Lung (tissue), 12 donors: Measurements from ENCODE around the gene MBP. TPM values are rescaled to one million over a fixed set of nuclear protein-coding genes. Genes with fewer than 3 reads are reported as not detected.

Experiments used
- ATAC-seq: fragments of 200-7000 bp; cut with Tn5 transposase; one replicate; pipeline ENCODE4 v1.9.1; 2020; ENCODE audit warnings: moderate number of reproducible peaks; ENCODE audit not compliant: insufficient read depth, low FRiP score
- DNase-seq, 3 donors: peaks; one replicate each; pipeline ENCODE4 v3.0.0-alpha.2; 2013 to 2017
- H3K27ac ChIP-seq, 2 donors: one replicate each; pipeline ENCODE4 v1.5.1; 2013; ENCODE audit warnings: mild to moderate bottlenecking in 2 of 2, moderate library complexity in 2 of 2, control low read depth in 1 of 2, inconsistent platforms in 1 of 2, low read depth in 1 of 2, low read length in 1 of 2
- H3K27me3 ChIP-seq, 3 donors: one replicate each; pipeline ENCODE4 v1.5.1; 2013; ENCODE audit warnings: low read length in 2 of 3; ENCODE audit not compliant: control insufficient read depth in 3 of 3, insufficient read depth in 3 of 3
- H3K36me3 ChIP-seq, 4 donors: one replicate each; pipeline ENCODE4 v1.5.1; 2013; ENCODE audit warnings: low read length in 4 of 4, mild to moderate bottlenecking in 1 of 4, moderate library complexity in 1 of 4; ENCODE audit not compliant: control insufficient read depth in 4 of 4, insufficient read depth in 4 of 4
- H3K4me1 ChIP-seq, 5 donors: one replicate each; pipeline ENCODE4 v1.5.1; 2013; ENCODE audit warnings: low read length in 5 of 5, mild to moderate bottlenecking in 2 of 5, moderate library complexity in 1 of 5; ENCODE audit not compliant: control insufficient read depth in 5 of 5, insufficient read depth in 5 of 5
- H3K4me3 ChIP-seq: one replicate; pipeline ENCODE4 v1.5.1; 2013; ENCODE audit warnings: mild to moderate bottlenecking, control low read depth, moderate library complexity
- H3K9ac ChIP-seq, 2 donors: one replicate each; pipeline ENCODE4 v1.5.1; 2013; ENCODE audit warnings: low read length in 2 of 2, control low read depth in 1 of 2; ENCODE audit not compliant: insufficient read depth in 1 of 2
- H3K9me3 ChIP-seq, 4 donors: one replicate each; pipeline ENCODE4 v1.5.1; 2013; ENCODE audit warnings: low read length in 3 of 4, mild to moderate bottlenecking in 1 of 4, moderate library complexity in 1 of 4; ENCODE audit not compliant: control insufficient read depth in 4 of 4, insufficient read depth in 3 of 4
- CTCF ChIP-seq: IDR thresholded peaks from 2 replicates; pipeline ENCODE4 v1.5.1; 2012; ENCODE audit warnings: mild to moderate bottlenecking; ENCODE audit errors: control extremely low read depth, extremely low read depth
- WGBS, 2 donors: extraction: QIAGEN DNeasy Blood & Tissue Kit; methylation state at CpG; one replicate each; pipeline ENCODE4 v1.1.7; 2013; 5-methylcytosine and 5-hydroxymethylcytosine counted together
- polyA plus RNA-seq, 2 donors: library from polyadenylated mRNA; stranded (reverse); fragments of 200-250 nt; gene quantifications; one replicate each; pipeline ENCODE4 v1.2.1, GENCODE V29; 2013
- total RNA-seq, 2 donors: library from RNA; depleted of rRNA in 1 of 2; stranded (reverse); fragments of >200 nt in 1 of 2; gene quantifications; one replicate each; pipeline ENCODE4 v1.2.1, GENCODE V29; 2014 to 2021
- donor health status: control.
- donor health status: control.
- donor health status: Bipolar disorder and iron deficiency.
- donor health status: healthy.
- donor health status: DM: yes; HTN: yes; CAD: no.

MBP gene
- total and polyA plus RNA-seq, 4 donors: 15.6 to 64.1 (median 30.9) TPM

GRCh38 chr18:77035380-77036187 is 97.0 kb downstream of the MBP start:
- no peak overlapping the region for H3K9ac ChIP-seq
- TF ChIP-seq CTCF: no peak
- H3K4me1 ChIP-seq: peaks cover 0 to 8% (median 5%) of the 10 kb centered on the region in 5 donors
- DNase-seq (peak in 1 of 3 donors; percentile 6), ATAC-seq (no peak)
- WGBS, 2 donors: 63 to 69% methylated on average over 12 of the region's 12 CpGs
- no peak overlapping the region for H3K4me3 ChIP-seq
- H3K9me3 ChIP-seq: no peaks in the 10 kb centered on the region
- peaks cover 0 to 5% (median 0%) of the 10 kb centered on the region in 3 donors for H3K27me3 ChIP-seq
- peaks cover 0 to 9% (median 0%) of the 10 kb centered on the region in 4 donors for H3K36me3 ChIP-seq
- H3K27ac ChIP-seq: no peak overlapping the region

GRCh38 chr18:77033575-77033974 is 99.0 kb downstream of the MBP start:
- peak overlapping the region in 1 of 2 donors; percentile 5 for H3K9ac ChIP-seq
- no peak for ATAC-seq
- no peak for DNase-seq
- 97 to 99% methylated on average over 3 of the region's 3 CpGs for WGBS, 2 donors
- H3K27ac ChIP-seq: no peak overlapping the region
- peaks cover 0 to 8% (median 5%) of the 10 kb centered on the region in 5 donors for H3K4me1 ChIP-seq
- H3K27me3 ChIP-seq: peaks cover 0 to 4% (median 0%) of the 10 kb centered on the region in 3 donors
- no peak for TF ChIP-seq CTCF
- no peak overlapping the region for H3K4me3 ChIP-seq
- H3K9me3 ChIP-seq: no peaks in the 10 kb centered on the region
- H3K36me3 ChIP-seq: peaks cover 0 to 9% (median 0%) of the 10 kb centered on the region in 4 donors

GRCh38 chr18:77032181-77032701 is 100.3 kb downstream of the MBP start:
- H3K4me3 ChIP-seq: no peak overlapping the region
- no peak for DNase-seq
- peaks cover 0 to 8% (median 3%) of the 10 kb centered on the region in 5 donors for H3K4me1 ChIP-seq
- H3K27ac ChIP-seq: no peak overlapping the region
- no peaks in the 10 kb centered on the region for H3K27me3 ChIP-seq
- peaks cover 0 to 7% (median 0%) of the 10 kb centered on the region in 4 donors for H3K36me3 ChIP-seq
- TF ChIP-seq CTCF: no peak
- no peaks in the 10 kb centered on the region for H3K9me3 ChIP-seq
- H3K9ac ChIP-seq: no peak overlapping the region
- 56 to 71% methylated on average over 19 of the region's 19 CpGs for WGBS, 2 donors
- ATAC-seq: no peak
